Loucy (cell line): ENCODE results near the gene FGG.
"Not testable (repeated sequence)": the region's sequence is repeated elsewhere in the genome, so short reads cannot be mapped to it uniquely, and the experiment has no call there.

ENCODE experiments used
- H2AFZ ChIP-seq: fragments of 200-600 bp; sonication (generic); 2 replicates; pipeline ENCODE4 v1.6.0; 2016; ENCODE audit warnings: antibody characterized with exemption, mild to moderate bottlenecking, low read length, moderate library complexity
- H3F3A ChIP-seq: fragments of 200-600 bp; 2 replicates; pipeline ENCODE4 v1.6.0; 2016; ENCODE audit warnings: antibody characterized with exemption, low read depth, mild to moderate bottlenecking
- H3K27me3 ChIP-seq: fragments of 200-600 bp; sonication (generic); 2 replicates; pipeline ENCODE4 v1.6.1; 2014; ENCODE audit warnings: low read length, mild to moderate bottlenecking; ENCODE audit not compliant: insufficient read depth, poor library complexity, severe bottlenecking
- H3K36me3 ChIP-seq: fragments of 200-600 bp; sonication (generic); 2 replicates; pipeline ENCODE4 v1.6.1; 2016; ENCODE audit warnings: low read length; ENCODE audit not compliant: insufficient read depth
- H3K4me1 ChIP-seq: fragments of 200-600 bp; sonication (generic); 2 replicates; pipeline ENCODE4 v1.5.1; 2014; ENCODE audit warnings: low read length, mild to moderate bottlenecking; ENCODE audit not compliant: insufficient read depth, poor library complexity, severe bottlenecking
- H3K4me2 ChIP-seq: fragments of 200-600 bp; sonication (generic); 2 replicates; pipeline ENCODE4 v1.6.0; 2014; ENCODE audit warnings: antibody characterized with exemption, low read length, low read depth, mild to moderate bottlenecking; ENCODE audit not compliant: poor library complexity, severe bottlenecking
- H3K4me3 ChIP-seq: fragments of 200-600 bp; sonication (generic); 2 replicates; pipeline ENCODE4 v1.5.1; 2014; ENCODE audit warnings: low read length, mild to moderate bottlenecking, mixed read lengths; ENCODE audit not compliant: poor library complexity, severe bottlenecking
- H3K79me2 ChIP-seq: fragments of 200-600 bp; sonication (generic); 2 replicates; pipeline ENCODE4 v1.6.1; 2014; ENCODE audit warnings: low read length; ENCODE audit not compliant: insufficient read depth
- H3K9ac ChIP-seq: fragments of 200-600 bp; sonication (generic); 2 replicates; pipeline ENCODE4 v1.6.0; 2014; ENCODE audit warnings: mild to moderate bottlenecking, low read depth, low read length, moderate library complexity; ENCODE audit not compliant: poor library complexity, severe bottlenecking
- H3K9me2 ChIP-seq: fragments of 200-600 bp; sonication (generic); replicated peaks from 2 replicates; pipeline ENCODE4 v1.6.1; 2016; ENCODE audit warnings: low read depth, low read length, mixed read lengths
- H3K9me3 ChIP-seq: fragments of 200-600 bp; sonication (generic); 2 replicates; pipeline ENCODE4 v1.6.1; 2014; ENCODE audit warnings: mild to moderate bottlenecking, antibody characterized with exemption, low read length, low read depth; ENCODE audit not compliant: insufficient read depth
- H4K20me1 ChIP-seq: fragments of 200-600 bp; sonication (generic); 2 replicates; pipeline ENCODE4 v1.6.0; 2014; ENCODE audit warnings: antibody characterized with exemption, low read length, mild to moderate bottlenecking; ENCODE audit not compliant: insufficient read depth, poor library complexity, severe bottlenecking
- CTCF ChIP-seq: fragments of 200-600 bp; sonication (generic); conservative IDR thresholded peaks from 2 replicates; pipeline ENCODE4 v1.5.1; 2014; ENCODE audit warnings: mild to moderate bottlenecking, antibody characterized with exemption, low read length
- EZH2phosphoT487 ChIP-seq: fragments of 200-600 bp; IDR thresholded peaks from 2 replicates; pipeline ENCODE4 v1.6.1; 2018; ENCODE audit warnings: antibody characterized with exemption, mild to moderate bottlenecking, moderate library complexity, borderline replicate concordance

FGG gene

GRCh38 chr4:154603033-154603943 is 9.2 kb downstream of the FGG start:
- Histone ChIP-seq H3K27me3 (no peaks in the 10 kb centered on the region), H3K79me2 (no peaks in the 10 kb centered on the region), H3K9ac (no peak overlapping the region), H3K36me3 (no peaks in the 10 kb centered on the region), H3K4me1 (no peaks in the 10 kb centered on the region), H3F3A (no peaks in the 10 kb centered on the region), H3K9me2 (no peaks in the 10 kb centered on the region), H3K4me3 (no peak overlapping the region), H4K20me1 (no peaks in the 10 kb centered on the region), H2AFZ (no peak overlapping the region), H3K9me3 (no peaks in the 10 kb centered on the region), H3K4me2 (no peak overlapping the region)
- no peak for TF ChIP-seq CTCF
- TF ChIP-seq EZH2phosphoT487 = no peak

GRCh38 chr4:154602404-154603020 is 9.9 kb downstream of the FGG start:
- Histone ChIP-seq H3K36me3 (no peaks in the 10 kb centered on the region), H3K9me3 (no peaks in the 10 kb centered on the region), H4K20me1 (no peaks in the 10 kb centered on the region), H2AFZ (no peak overlapping the region), H3K9ac (no peak overlapping the region), H3F3A (no peaks in the 10 kb centered on the region), H3K4me1 (no peaks in the 10 kb centered on the region), H3K27me3 (no peaks in the 10 kb centered on the region), H3K4me2 (no peak overlapping the region), H3K9me2 (no peaks in the 10 kb centered on the region), H3K4me3 (no peak overlapping the region), H3K79me2 (no peaks in the 10 kb centered on the region)
- TF ChIP-seq EZH2phosphoT487 (no peak), CTCF (no peak)

GRCh38 chr4:154597798-154598774 is 14.4 kb downstream of the FGG start:
- Histone ChIP-seq H3K4me2 (no peak overlapping the region), H3K27me3 (no peaks in the 10 kb centered on the region), H4K20me1 (no peaks in the 10 kb centered on the region), H3K4me3 (no peak overlapping the region), H2AFZ (no peak overlapping the region), H3K9ac (no peak overlapping the region), H3K36me3 (no peaks in the 10 kb centered on the region), H3F3A (no peaks in the 10 kb centered on the region), H3K9me3 (no peaks in the 10 kb centered on the region), H3K4me1 (no peaks in the 10 kb centered on the region), H3K79me2 (no peaks in the 10 kb centered on the region), H3K9me2 (no peaks in the 10 kb centered on the region)
- TF ChIP-seq EZH2phosphoT487 = no peak
- TF ChIP-seq CTCF = no peak

- H3K9ac ChIP-seq, H3K27me3 ChIP-seq, H3K9me3 ChIP-seq, H2AFZ ChIP-seq, H3K9me2 ChIP-seq, H3F3A ChIP-seq, H3K4me1 ChIP-seq, H3K36me3 ChIP-seq, H3K79me2 ChIP-seq, H3K4me3 ChIP-seq, H3K4me2 ChIP-seq, H4K20me1 ChIP-seq: not testable (repeated sequence)
Observed at GRCh38 chr4:154597281-154597680, 15.2 kb downstream of the FGG start.
